Neuronal stem cell (in vitro differentiated cells): ENCODE measurements around the gene RIPOR2.

Experiments
- DNase-seq: peaks from one replicate; pipeline ENCODE4 v3.0.0-alpha.2; 2013; ENCODE audit warnings: low spot score
- H2AFZ ChIP-seq: one replicate; pipeline ENCODE4 v1.6.1; 2013; ENCODE audit warnings: mild to moderate bottlenecking, low read length, inconsistent platforms
- H2AK5ac ChIP-seq: 2 replicates; pipeline ENCODE4 v1.6.1; 2013; ENCODE audit warnings: low read depth, mild to moderate bottlenecking, inconsistent platforms, low read length, moderate library complexity, mixed read lengths
- H2BK120ac ChIP-seq: 2 replicates; pipeline ENCODE4 v1.6.1; 2013; ENCODE audit warnings: low read depth, mild to moderate bottlenecking, inconsistent platforms, low read length, moderate library complexity, mixed read lengths
- H2BK12ac ChIP-seq: one replicate; pipeline ENCODE4 v1.6.1; 2013; ENCODE audit warnings: low read length, inconsistent platforms
- H2BK15ac ChIP-seq: 2 replicates; pipeline ENCODE4 v1.6.1; 2013; ENCODE audit warnings: mild to moderate bottlenecking, low read length, inconsistent platforms, mixed read lengths
- H2BK5ac ChIP-seq: one replicate; pipeline ENCODE4 v1.6.1; 2013; ENCODE audit warnings: inconsistent platforms, mild to moderate bottlenecking, low read length, moderate library complexity
- H3K14ac ChIP-seq: one replicate; pipeline ENCODE4 v1.6.1; 2013; ENCODE audit warnings: low read length, inconsistent platforms
- H3K18ac ChIP-seq: 2 replicates; pipeline ENCODE4 v1.6.1; 2013; ENCODE audit warnings: low read length, inconsistent platforms
- H3K23ac ChIP-seq: 2 replicates; pipeline ENCODE4 v1.6.1; 2013; ENCODE audit warnings: low read depth, mild to moderate bottlenecking, mixed read lengths, low read length, inconsistent platforms; ENCODE audit not compliant: poor library complexity
- H3K27ac ChIP-seq: replicated peaks from 3 replicates; pipeline ENCODE4 v1.5.1; 2013; ENCODE audit warnings: low read length, inconsistent platforms
- H3K27me3 ChIP-seq, 3 experiments: 2 replicates each; pipeline ENCODE4 v1.6.1; 2013; ENCODE audit warnings: low read length in 3 of 3, mild to moderate bottlenecking in 2 of 3, inconsistent platforms in 1 of 3, low read depth in 1 of 3, mixed read lengths in 1 of 3, moderate library complexity in 1 of 3; ENCODE audit not compliant: control insufficient read depth in 3 of 3, insufficient read depth in 3 of 3
- H3K36me3 ChIP-seq, 2 donors: replicated peaks in 1 of 2; 2 replicates each; pipeline ENCODE4 v1.6.1; 2013; ENCODE audit warnings: low read length in 2 of 2; ENCODE audit not compliant: control insufficient read depth in 2 of 2, insufficient read depth in 2 of 2
- H3K4ac ChIP-seq: 2 replicates; pipeline ENCODE4 v1.6.1; 2013; ENCODE audit warnings: inconsistent platforms, mild to moderate bottlenecking, low read length, moderate library complexity
- H3K4me1 ChIP-seq, 2 donors: 1 replicate in 1 of 2; 2 replicates in 1 of 2; pipeline ENCODE4 v1.6.1; 2013; ENCODE audit warnings: low read length in 2 of 2, low read depth in 1 of 2; ENCODE audit not compliant: control insufficient read depth in 2 of 2, insufficient read depth in 1 of 2
- H3K4me2 ChIP-seq: one replicate; pipeline ENCODE4 v1.6.1; 2013; ENCODE audit warnings: mild to moderate bottlenecking, low read length, inconsistent platforms; ENCODE audit not compliant: insufficient read depth, poor library complexity, severe bottlenecking
- H3K4me3 ChIP-seq, 2 donors: 2 replicates each; pipeline ENCODE4 v1.5.1; 2013; ENCODE audit warnings: low read length in 2 of 2, mild to moderate bottlenecking in 2 of 2, inconsistent platforms in 1 of 2, moderate library complexity in 1 of 2
- H3K79me1 ChIP-seq: one replicate; pipeline ENCODE4 v1.6.1; 2013; ENCODE audit warnings: low read depth, mild to moderate bottlenecking, inconsistent platforms, low read length, moderate library complexity
- H3K9ac ChIP-seq: one replicate; pipeline ENCODE4 v1.6.1; 2013; ENCODE audit warnings: mild to moderate bottlenecking, low read depth, low read length, inconsistent platforms; ENCODE audit not compliant: poor library complexity
- H3K9me3 ChIP-seq, 2 donors: replicated peaks in 1 of 2; 2 replicates each; pipeline versions ENCODE3 to v1.6.1; 2013; ENCODE audit warnings: low read length in 2 of 2, mild to moderate bottlenecking in 2 of 2, inconsistent platforms in 1 of 2, low read depth in 1 of 2, mixed read lengths in 1 of 2, moderate library complexity in 1 of 2; ENCODE audit not compliant: control insufficient read depth in 2 of 2, insufficient read depth in 1 of 2
- H4K8ac ChIP-seq: one replicate; pipeline ENCODE4 v1.6.1; 2013; ENCODE audit warnings: low read depth, mild to moderate bottlenecking, inconsistent platforms, low read length, moderate library complexity
- H4K91ac ChIP-seq: one replicate; pipeline ENCODE4 v1.6.1; 2013; ENCODE audit warnings: low read length, low read depth, mild to moderate bottlenecking, inconsistent platforms; ENCODE audit not compliant: poor library complexity
- WGBS, 2 donors: extraction: QIAGEN DNeasy Blood & Tissue Kit; methylation state at CpG; one replicate each; pipeline ENCODE4 v1.1.7; 2013; ENCODE audit warnings: missing lambda C conversion rate in 2 of 2, mixed read lengths in 1 of 2; ENCODE audit not compliant: insufficient read length in 2 of 2, insufficient replicate concordance in 1 of 2; ENCODE audit errors: extremely low coverage in 2 of 2; 5-methylcytosine and 5-hydroxymethylcytosine counted together

Gene RIPOR2

GRCh38 chr6:24855395-24856245, 80.1 kb downstream of the RIPOR2 start:
- Histone ChIP-seq H3K27ac (no peak overlapping the region), H3K9ac (no peak overlapping the region), H2BK120ac (no peak overlapping the region), H3K9me3 (no peaks in the 10 kb centered on the region), H2BK12ac (no peak overlapping the region), H3K27me3 (no peaks in the 10 kb centered on the region), H4K91ac (no peak overlapping the region), H3K14ac (no peak overlapping the region), H3K36me3 (peaks cover 0 to 60% of the 10 kb centered on the region in 2 donors), H2AK5ac (no peak overlapping the region), H4K8ac (no peak overlapping the region), H2BK5ac (no peak overlapping the region), H3K4me1 (peaks cover 0 to 4% of the 10 kb centered on the region in 2 donors), H3K23ac (no peak overlapping the region), H3K4ac (no peak overlapping the region), H2AFZ (peak overlapping the region; percentile 81), H2BK15ac (no peak overlapping the region), H3K18ac (no peak overlapping the region), H3K4me2 (no peak overlapping the region), H3K79me1 (no peaks in the 10 kb centered on the region), H3K4me3 (no peak overlapping the region)
- DNase-seq: peak; percentile 51
- no CpG with 5 or more reads among the region's 19 CpGs for WGBS, 2 donors

- Histone ChIP-seq H2BK12ac (no peak overlapping the region), H4K8ac (no peak overlapping the region), H2BK120ac (no peak overlapping the region), H2AK5ac (no peak overlapping the region), H3K9ac (no peak overlapping the region), H3K9me3 (no peaks in the 10 kb centered on the region), H3K23ac (no peak overlapping the region), H3K4me3 (no peak overlapping the region), H2AFZ (no peak overlapping the region), H3K4me1 (peaks cover 0 to 3% of the 10 kb centered on the region in 2 donors), H3K27me3 (no peaks in the 10 kb centered on the region), H3K36me3 (peaks cover 0 to 60% of the 10 kb centered on the region in 2 donors), H3K14ac (no peak overlapping the region), H3K4me2 (no peak overlapping the region), H3K79me1 (no peaks in the 10 kb centered on the region), H4K91ac (no peak overlapping the region), H3K27ac (no peak overlapping the region), H2BK15ac (no peak overlapping the region), H3K4ac (no peak overlapping the region), H2BK5ac (no peak overlapping the region), H3K18ac (no peak overlapping the region)
- no peak for DNase-seq
- no CpG with 5 or more reads among the region's 3 CpGs for WGBS, 2 donors
Observed at GRCh38 chr6:24854077-24854666, 81.6 kb downstream of the RIPOR2 start.

GRCh38 chr6:24851086-24851485, 84.7 kb downstream of the RIPOR2 start:
- H3K4me1 ChIP-seq: peaks cover 0 to 3% of the 10 kb centered on the region in 2 donors
- H3K36me3 ChIP-seq: peaks cover 0 to 71% of the 10 kb centered on the region in 2 donors
- H2AFZ ChIP-seq: no peak overlapping the region
- no peak overlapping the region for H2BK12ac ChIP-seq
- H2BK5ac ChIP-seq: no peak overlapping the region
- no peak overlapping the region for H3K18ac ChIP-seq
- no peak overlapping the region for H2BK120ac ChIP-seq
- H3K9ac ChIP-seq: no peak overlapping the region
- no peak overlapping the region for H3K14ac ChIP-seq
- no peaks in the 10 kb centered on the region for H3K27me3 ChIP-seq
- H4K8ac ChIP-seq: no peak overlapping the region
- H3K27ac ChIP-seq: no peak overlapping the region
- H2AK5ac ChIP-seq: no peak overlapping the region
- H3K23ac ChIP-seq: no peak overlapping the region
- no peak for DNase-seq
- H3K4me2 ChIP-seq: no peak overlapping the region
- H2BK15ac ChIP-seq: no peak overlapping the region
- no peaks in the 10 kb centered on the region for H3K9me3 ChIP-seq
- no peaks in the 10 kb centered on the region for H3K79me1 ChIP-seq
- no peak overlapping the region for H3K4ac ChIP-seq
- no CpG with 5 or more reads among the region's 2 CpGs for WGBS, 2 donors
- no peak overlapping the region for H3K4me3 ChIP-seq
- H4K91ac ChIP-seq: no peak overlapping the region

- Histone ChIP-seq H4K91ac (no peak overlapping the region), H2AFZ (no peak overlapping the region), H2AK5ac (no peak overlapping the region), H4K8ac (no peak overlapping the region), H3K36me3 (peaks cover 0 to 81% of the 10 kb centered on the region in 2 donors), H2BK5ac (no peak overlapping the region), H3K79me1 (no peaks in the 10 kb centered on the region), H3K4ac (no peak overlapping the region), H3K4me2 (no peak overlapping the region), H3K4me3 (no peak overlapping the region), H2BK120ac (no peak overlapping the region), H3K14ac (no peak overlapping the region), H3K4me1 (peaks cover 0 to 3% of the 10 kb centered on the region in 2 donors), H3K23ac (no peak overlapping the region), H3K18ac (no peak overlapping the region), H2BK12ac (no peak overlapping the region), H3K27ac (no peak overlapping the region), H3K9ac (no peak overlapping the region), H3K9me3 (no peaks in the 10 kb centered on the region), H2BK15ac (no peak overlapping the region), H3K27me3 (no peaks in the 10 kb centered on the region)
- no CpG with 5 or more reads among the region's 7 CpGs for WGBS, 2 donors
- no peak for DNase-seq
Observed at GRCh38 chr6:24849713-24850112, 86.0 kb downstream of the RIPOR2 start.
